Fibroblast of upper back skin (primary cell): ENCODE measurements around the gene ANO4.

ENCODE experiments used
- DNase-seq: peaks from one replicate; pipeline ENCODE4 v3.0.0-alpha.2; 2013

The ANO4 gene

GRCh38 chr12:100820314-100820713 lies 25.7 kb downstream of the ANO4 start:
- no peak for DNase-seq

GRCh38 chr12:100823963-100824362 lies 29.4 kb downstream of the ANO4 start:
- no peak for DNase-seq

- no peak for DNase-seq
These were observed 29.9 kb downstream of the ANO4 start for GRCh38 chr12:100824476-100824875.

- peak; percentile 16 for DNase-seq
These were observed 31.7 kb downstream of the ANO4 start for GRCh38 chr12:100826323-100826722.

GRCh38 chr12:100827901-100828520 lies 33.4 kb downstream of the ANO4 start:
- peak; percentile 18 for DNase-seq

- DNase-seq: no peak
These were observed 35.6 kb downstream of the ANO4 start for GRCh38 chr12:100830003-100830795.

- no peak for DNase-seq
These were observed 38.7 kb downstream of the ANO4 start for GRCh38 chr12:100833282-100833681.

GRCh38 chr12:100840748-100841147 lies 46.2 kb downstream of the ANO4 start:
- DNase-seq: no peak

- peak; percentile 3 for DNase-seq
These were observed 47.6 kb downstream of the ANO4 start for GRCh38 chr12:100842156-100842555.

- DNase-seq: no peak
These were observed 48.5 kb downstream of the ANO4 start for GRCh38 chr12:100843061-100843460.

GRCh38 chr12:100845095-100845494 lies 50.5 kb downstream of the ANO4 start:
- DNase-seq: no peak

- no peak for DNase-seq
These were observed 57.1 kb downstream of the ANO4 start for GRCh38 chr12:100851637-100852036.

- no peak for DNase-seq
These were observed 62.8 kb downstream of the ANO4 start for GRCh38 chr12:100857418-100857817.

GRCh38 chr12:100857971-100858370 lies 63.4 kb downstream of the ANO4 start:
- no peak for DNase-seq

GRCh38 chr12:100858656-100859055 lies 64.1 kb downstream of the ANO4 start:
- DNase-seq: peak; percentile 1

GRCh38 chr12:100859063-100859627 lies 64.6 kb downstream of the ANO4 start:
- DNase-seq: no peak

GRCh38 chr12:100860611-100861010 lies 66.0 kb downstream of the ANO4 start:
- no peak for DNase-seq

GRCh38 chr12:100862676-100863075 lies 68.1 kb downstream of the ANO4 start:
- DNase-seq: no peak

GRCh38 chr12:100864366-100864765 lies 69.8 kb downstream of the ANO4 start:
- DNase-seq: no peak

- DNase-seq: no peak
These were observed 73.2 kb downstream of the ANO4 start for GRCh38 chr12:100867639-100868393.

- DNase-seq: peak; percentile 58
These were observed 73.9 kb downstream of the ANO4 start for GRCh38 chr12:100868487-100868886.

GRCh38 chr12:100871195-100871734 lies 76.7 kb downstream of the ANO4 start:
- no peak for DNase-seq

GRCh38 chr12:100875156-100875555 lies 80.6 kb downstream of the ANO4 start:
- DNase-seq: no peak
